Keratinocyte (primary cell): ENCODE measurements around the gene LENG1. TPM values are rescaled to one million over a fixed set of nuclear protein-coding genes. Genes with fewer than 3 reads are reported as not detected.

ENCODE experiments used
- DNase-seq: peaks from one replicate; pipeline ENCODE4 v3.0.0-alpha.2; 2011; ENCODE audit warnings: low read depth, missing footprints, low spot score
- FAIRE-seq: peaks from 2 replicates; lab custom pipeline; 2011; peaks lifted over from hg19 to GRCh38; lab: Jason Lieb, UNC
- H2AFZ ChIP-seq: 2 replicates; pipeline ENCODE4 v1.6.0; 2012; ENCODE audit warnings: low read length, control low read depth, inconsistent platforms; ENCODE audit not compliant: control insufficient read depth
- H3K27ac ChIP-seq: 2 replicates; pipeline ENCODE4 v1.5.1; 2011; ENCODE audit warnings: low read length; ENCODE audit not compliant: control insufficient read depth, insufficient read depth
- H3K27me3 ChIP-seq: 3 replicates; pipeline ENCODE4 v1.6.0; 2011; ENCODE audit warnings: low read length; ENCODE audit not compliant: control insufficient read depth, insufficient read depth; ENCODE audit errors: extremely low read depth
- H3K36me3 ChIP-seq, 2 experiments: 2 replicates in 1 of 2; 3 replicates in 1 of 2; pipeline ENCODE4 v1.5.1; 2011; ENCODE audit warnings: low read length in 2 of 2, mild to moderate bottlenecking in 1 of 2; ENCODE audit not compliant: control insufficient read depth in 2 of 2, insufficient read depth in 2 of 2; ENCODE audit errors: extremely low read depth in 1 of 2
- H3K4me1 ChIP-seq: 3 replicates; pipeline ENCODE4 v1.5.1; 2011; ENCODE audit warnings: low read length; ENCODE audit not compliant: control insufficient read depth, insufficient read depth; ENCODE audit errors: extremely low read depth
- H3K4me2 ChIP-seq: 3 replicates; pipeline ENCODE4 v1.6.0; 2011; ENCODE audit warnings: low read depth, low read length; ENCODE audit not compliant: control insufficient read depth, insufficient read depth; ENCODE audit errors: extremely low read depth
- H3K4me3 ChIP-seq, 3 experiments: fragments of 200-600 bp in 1 of 3; sonication (generic) in 1 of 3; 2 replicates in 2 of 3; 3 replicates in 1 of 3; pipeline ENCODE4 v1.5.1; 2011 to 2016; ENCODE audit warnings: low read length in 3 of 3, mild to moderate bottlenecking in 3 of 3, control low read depth in 2 of 3, inconsistent platforms in 1 of 3, low read depth in 1 of 3, mixed read lengths in 1 of 3, mixed run types in 1 of 3, moderate library complexity in 1 of 3; ENCODE audit not compliant: control insufficient read depth in 2 of 3, insufficient read depth in 2 of 3; ENCODE audit errors: extremely low read depth in 1 of 3
- H3K79me2 ChIP-seq: 2 replicates; pipeline ENCODE4 v1.6.0; 2012; ENCODE audit warnings: low read length; ENCODE audit not compliant: control insufficient read depth, insufficient read depth
- H3K9ac ChIP-seq: 3 replicates; pipeline ENCODE4 v1.6.0; 2011; ENCODE audit warnings: low read length; ENCODE audit not compliant: control insufficient read depth, insufficient read depth; ENCODE audit errors: extremely low read depth
- H3K9me1 ChIP-seq: 3 replicates; pipeline ENCODE4 v1.6.0; 2011; ENCODE audit warnings: low read length; ENCODE audit not compliant: control insufficient read depth, insufficient read depth; ENCODE audit errors: extremely low read depth
- H3K9me3 ChIP-seq: 2 replicates; pipeline ENCODE4 v1.5.1; 2012; ENCODE audit warnings: low read depth, low read length; ENCODE audit not compliant: control insufficient read depth
- H4K20me1 ChIP-seq: 3 replicates; pipeline ENCODE4 v1.6.0; 2011; ENCODE audit warnings: low read length; ENCODE audit not compliant: control insufficient read depth, insufficient read depth; ENCODE audit errors: extremely low read depth
- CTCF ChIP-seq, 3 experiments: IDR thresholded peaks in 1 of 3; conservative IDR thresholded peaks in 1 of 3; optimal IDR thresholded peaks in 1 of 3; 2 replicates in 2 of 3; 3 replicates in 1 of 3; pipeline versions ENCODE3 to v1.5.1; 2011; ENCODE audit warnings: low read length in 3 of 3, mild to moderate bottlenecking in 3 of 3, moderate library complexity in 2 of 3, control low read depth in 1 of 3, inconsistent platforms in 1 of 3; ENCODE audit not compliant: insufficient read depth in 2 of 3; ENCODE audit errors: extremely low read depth in 1 of 3
- EZH2 ChIP-seq: IDR thresholded peaks from one replicate; pipeline ENCODE4 v1.6.1; 2012; ENCODE audit warnings: inconsistent platforms, mild to moderate bottlenecking, low read length, moderate library complexity
- dilution Hi-C: fragments of 300-500 bp; cut with MboI; formaldehyde crosslinking; loops from one replicate; pipeline ENCODE4 v1.7.0; 2020; ENCODE audit warnings: low sequenced_read_pairs; ENCODE audit not compliant: extremely low pct_ligation_motif_present
- polyA plus RNA-seq, 5 experiments: library from polyadenylated mRNA; depleted of rRNA in 3 of 5; stranded (reverse) in 3 of 5; stranded (forward) in 1 of 5; unstranded in 1 of 5; fragments of >200 nt; gene quantifications; 1 replicate in 1 of 5; 2 replicates in 3 of 5; 3 replicates in 1 of 5; pipeline versions ENCODE4 v1.2.1 to v1.2.3, GENCODE V29; 2011 to 2012; ENCODE audit warnings: missing spikeins in 2 of 5, low read depth in 1 of 5, low replicate concordance in 1 of 5

LENG1 gene
- polyA plus RNA-seq, 1 donor (not counting 4 experiments of a cell fraction or from before 2014, with no cell fraction given): 3.4 TPM

- H3K4me1 ChIP-seq: no peaks in the 10 kb centered on the region
- no peak overlapping the region for H3K4me3 ChIP-seq
- dilution Hi-C loops: no loop called here
- no peaks in the 10 kb centered on the region for H3K9me1 ChIP-seq
- H3K36me3 ChIP-seq: peaks cover 50 to 65% of the 10 kb centered on the region in 2 experiments
- H2AFZ ChIP-seq: no peak overlapping the region
- H4K20me1 ChIP-seq: peaks cover 4% of the 10 kb centered on the region
- H3K27ac ChIP-seq: no peak overlapping the region
- H3K27me3 ChIP-seq: no peaks in the 10 kb centered on the region
- no peak overlapping the region for H3K9ac ChIP-seq
- DNase-seq (no peak), FAIRE-seq (no peak)
- TF ChIP-seq EZH2 (no peak), CTCF (optimal IDR thresholded peaks at IDR 0.05 in 1 of 3, IDR thresholded peaks at IDR 0.05 in 1 of 3, conservative IDR thresholded peaks at IDR 0.05 in 1 of 3; ENCODE audit: extremely low read depth in 1 of 3, insufficient read depth in 2 of 3, low read length in 3 of 3) (no peak)
- no peaks in the 10 kb centered on the region for H3K79me2 ChIP-seq
- no peaks in the 10 kb centered on the region for H3K9me3 ChIP-seq
- no peak overlapping the region for H3K4me2 ChIP-seq
These were observed 11.4 kb downstream of the LENG1 start for GRCh38 chr19:54148158-54148557.

DNA sequence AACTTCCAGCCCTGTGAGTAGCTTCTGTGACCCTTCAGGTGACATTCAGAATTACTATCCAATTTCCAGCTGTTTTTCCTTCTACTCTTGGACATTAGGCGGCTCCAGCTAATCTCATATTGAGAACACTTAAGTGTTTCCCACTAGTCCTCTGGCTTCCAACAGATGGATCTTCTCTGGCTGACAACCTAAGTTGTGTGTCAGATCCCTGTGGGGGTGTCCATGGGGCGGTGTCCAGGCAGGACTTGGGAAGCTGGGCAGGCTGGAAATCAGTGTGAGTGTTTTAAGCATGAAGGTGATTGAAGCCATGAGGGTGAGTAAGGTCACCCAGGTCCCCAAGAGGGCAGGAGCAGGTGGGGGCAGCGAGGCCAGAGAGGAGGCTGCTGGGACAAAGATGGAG lies 11.8 kb downstream of the LENG1 start:
- Histone ChIP-seq H3K27me3 (no peaks in the 10 kb centered on the region), H3K9me3 (no peaks in the 10 kb centered on the region), H3K4me1 (no peaks in the 10 kb centered on the region), H2AFZ (no peak overlapping the region), H3K4me2 (no peak overlapping the region), H3K4me3 (no peak overlapping the region), H3K27ac (no peak overlapping the region), H4K20me1 (peaks cover 4% of the 10 kb centered on the region), H3K36me3 (peaks cover 53 to 64% of the 10 kb centered on the region in 2 experiments), H3K79me2 (peaks cover 2% of the 10 kb centered on the region), H3K9me1 (no peaks in the 10 kb centered on the region), H3K9ac (no peak overlapping the region)
- no peak for TF ChIP-seq EZH2
- TF ChIP-seq CTCF (optimal IDR thresholded peaks at IDR 0.05 in 1 of 3, IDR thresholded peaks at IDR 0.05 in 1 of 3, conservative IDR thresholded peaks at IDR 0.05 in 1 of 3; ENCODE audit: extremely low read depth in 1 of 3, insufficient read depth in 2 of 3, low read length in 3 of 3): no peak
- FAIRE-seq (no peak), DNase-seq (no peak)
- dilution Hi-C loops: no loop called here
